ENCODE results near the gene LSG1. TPM values are rescaled to one million over a fixed set of nuclear protein-coding genes. Genes with fewer than 3 reads are reported as not detected.
"Not testable (repeated sequence)": the region's sequence is repeated elsewhere in the genome, so short reads cannot be mapped to it uniquely, and the experiment has no call there.

LSG1 gene
- total and polyA plus RNA-seq, 8 donors, result 11.3 to 47.1 (median 13.8) TPM

- WGBS, 2 donors, result 92% methylated on average over 3 of the region's 3 CpGs
- no peak for ATAC-seq
- no peak for FAIRE-seq
- no peak for DNase-seq
- intact Hi-C loops (cut with DNase I), result no loop called here
- no peak overlapping the region for H3K4me3 ChIP-seq
- no peaks in the 10 kb centered on the region for H3K9me3 ChIP-seq
- no peak for TF ChIP-seq CTCF (IDR thresholded peaks at IDR 0.05)
- no peak overlapping the region for H3K27ac ChIP-seq
- no peaks in the 10 kb centered on the region for H3K36me3 ChIP-seq
- no peaks in the 10 kb centered on the region for H3K4me1 ChIP-seq
- H3K27me3 ChIP-seq, result no peaks in the 10 kb centered on the region
Observed at GRCh38 chr3:194606941-194607340, 65.0 kb downstream of the LSG1 start.

GRCh38 chr3:194606163-194606562 is 65.8 kb downstream of the LSG1 start:
- no peaks in the 10 kb centered on the region for H3K36me3 ChIP-seq
- no peaks in the 10 kb centered on the region for H3K27me3 ChIP-seq
- 73 to 80% methylated on average over 8 of the region's 8 CpGs for WGBS, 2 donors
- ATAC-seq, result no peak
- intact Hi-C loops (cut with DNase I), result no loop called here
- H3K27ac ChIP-seq, result no peak overlapping the region
- DNase-seq, result no peak
- H3K4me1 ChIP-seq, result no peaks in the 10 kb centered on the region
- no peaks in the 10 kb centered on the region for H3K9me3 ChIP-seq
- no peak overlapping the region for H3K4me3 ChIP-seq
- no peak for TF ChIP-seq CTCF (IDR thresholded peaks at IDR 0.05)
- no peak for FAIRE-seq

GRCh38 chr3:194605314-194605713 is 66.7 kb downstream of the LSG1 start:
- FAIRE-seq; H3K4me3 ChIP-seq; H3K27ac ChIP-seq; H3K4me1 ChIP-seq; ATAC-seq; intact Hi-C loops (cut with DNase I); H3K36me3 ChIP-seq; DNase-seq; H3K9me3 ChIP-seq; H3K27me3 ChIP-seq: not testable (repeated sequence)
- 78 to 89% methylated on average over 7 of the region's 7 CpGs for WGBS, 2 donors

GRCh38 chr3:194604837-194605236 is 67.2 kb downstream of the LSG1 start:
- Histone ChIP-seq H3K27me3 (no peaks in the 10 kb centered on the region), H3K4me1 (no peaks in the 10 kb centered on the region), H3K36me3 (no peaks in the 10 kb centered on the region), H3K9me3 (no peaks in the 10 kb centered on the region), H3K27ac (no peak overlapping the region), H3K4me3 (no peak overlapping the region)
- 77 to 78% methylated on average over 2 of the region's 2 CpGs for WGBS, 2 donors
- ATAC-seq (no peak), FAIRE-seq (no peak), DNase-seq (no peak)
- intact Hi-C loops (cut with DNase I), result no loop called here
- no peak for TF ChIP-seq CTCF (IDR thresholded peaks at IDR 0.05)

GRCh38 chr3:194604126-194604525 is 67.9 kb downstream of the LSG1 start:
- intact Hi-C loops (cut with DNase I), result no loop called here
- no peak for ATAC-seq
- Histone ChIP-seq H3K4me1 (no peaks in the 10 kb centered on the region), H3K27ac (no peak overlapping the region), H3K9me3 (no peaks in the 10 kb centered on the region), H3K36me3 (no peaks in the 10 kb centered on the region), H3K27me3 (no peaks in the 10 kb centered on the region), H3K4me3 (no peak overlapping the region)
- no peak for DNase-seq
- no peak for TF ChIP-seq CTCF (IDR thresholded peaks at IDR 0.05)
- 81 to 85% methylated on average over 18 to 22 of the region's 22 CpGs for WGBS, 2 donors
- FAIRE-seq, result no peak

Data from pancreas (tissue), 10 donors.